Measurements from ENCODE around the gene TMEM164. TPM values are rescaled to one million over a fixed set of nuclear protein-coding genes. Genes with fewer than 3 reads are reported as not detected.

TMEM164 gene
- total RNA-seq, 6 experiments from 2014 or later = 1.3 to 7.9 (median 2.8) TPM

GRCh38 chrX:110049096-110049495 is 46.2 kb downstream of the TMEM164 start:
- H3K9me3 ChIP-seq = no peaks in the 10 kb centered on the region
- TF ChIP-seq CTCF (IDR thresholded peaks at IDR 0.05) (no peak), POLR2A (IDR thresholded peaks at IDR 0.05) (no peak)
- 25% methylated on average over 1 of the region's 1 CpG for WGBS (ENCODE audit: insufficient coverage, low coverage, low lambda C conversion rate, missing lambda C conversion rate)
- H3K27me3 ChIP-seq = no peaks in the 10 kb centered on the region
- intact Hi-C loops (cut with DNase I) = no loop called here
- H3K4me3 ChIP-seq = no peak overlapping the region
- H3K27ac ChIP-seq = no peak overlapping the region
- no peaks in the 10 kb centered on the region for H3K36me3 ChIP-seq
- DNase-seq (no peak), ATAC-seq (peak in 2 of 4 donors; percentile 23 to 58)
- H3K4me1 ChIP-seq = no peaks in the 10 kb centered on the region

- no peaks in the 10 kb centered on the region for H3K36me3 ChIP-seq
- no peak for ATAC-seq
- H3K27ac ChIP-seq = no peak overlapping the region
- TF ChIP-seq CTCF (IDR thresholded peaks at IDR 0.05) (no peak), POLR2A (IDR thresholded peaks at IDR 0.05) (no peak)
- H3K27me3 ChIP-seq = no peaks in the 10 kb centered on the region
- H3K4me1 ChIP-seq = no peaks in the 10 kb centered on the region
- DNase-seq = no peak
- no peaks in the 10 kb centered on the region for H3K9me3 ChIP-seq
- H3K4me3 ChIP-seq = no peak overlapping the region
- 21% methylated on average over 2 of the region's 2 CpGs for WGBS (ENCODE audit: insufficient coverage, low coverage, low lambda C conversion rate, missing lambda C conversion rate)
- intact Hi-C loops (cut with DNase I) = no loop called here
Measured at GRCh38 chrX:110050386-110050785, 47.5 kb downstream of the TMEM164 start.

GRCh38 chrX:110050901-110051300 is 48.0 kb downstream of the TMEM164 start:
- H3K36me3 ChIP-seq = no peaks in the 10 kb centered on the region
- TF ChIP-seq POLR2A (IDR thresholded peaks at IDR 0.05) (no peak), CTCF (IDR thresholded peaks at IDR 0.05) (no peak)
- no peaks in the 10 kb centered on the region for H3K4me1 ChIP-seq
- no peaks in the 10 kb centered on the region for H3K9me3 ChIP-seq
- WGBS (ENCODE audit: insufficient coverage, low coverage, low lambda C conversion rate, missing lambda C conversion rate) = 47% methylated on average over 2 of the region's 2 CpGs
- no peak overlapping the region for H3K4me3 ChIP-seq
- intact Hi-C loops (cut with DNase I) = no loop called here
- DNase-seq (no peak), ATAC-seq (no peak)
- no peaks in the 10 kb centered on the region for H3K27me3 ChIP-seq
- H3K27ac ChIP-seq = no peak overlapping the region

- DNase-seq = no peak
- no peaks in the 10 kb centered on the region for H3K9me3 ChIP-seq
- H3K27ac ChIP-seq = no peak overlapping the region
- TF ChIP-seq POLR2A (IDR thresholded peaks at IDR 0.05) (no peak), CTCF (IDR thresholded peaks at IDR 0.05) (no peak)
- 73% methylated on average over 2 of the region's 2 CpGs for WGBS (ENCODE audit: insufficient coverage, low coverage, low lambda C conversion rate, missing lambda C conversion rate)
- intact Hi-C loops (cut with DNase I) = no loop called here
- ATAC-seq = no peak
- no peaks in the 10 kb centered on the region for H3K4me1 ChIP-seq
- H3K27me3 ChIP-seq = no peaks in the 10 kb centered on the region
- H3K36me3 ChIP-seq = no peaks in the 10 kb centered on the region
- no peak overlapping the region for H3K4me3 ChIP-seq
Measured at GRCh38 chrX:110051559-110051958, 48.6 kb downstream of the TMEM164 start.

- H3K4me3 ChIP-seq = no peak overlapping the region
- H3K36me3 ChIP-seq = no peaks in the 10 kb centered on the region
- no peak for TF ChIP-seq CTCF (IDR thresholded peaks at IDR 0.05)
- no peak for TF ChIP-seq POLR2A (IDR thresholded peaks at IDR 0.05)
- intact Hi-C loops (cut with DNase I) = no loop called here
- DNase-seq (no peak), ATAC-seq (no peak)
- no peaks in the 10 kb centered on the region for H3K4me1 ChIP-seq
- no peaks in the 10 kb centered on the region for H3K27me3 ChIP-seq
- H3K9me3 ChIP-seq = no peaks in the 10 kb centered on the region
- no peak overlapping the region for H3K27ac ChIP-seq
Measured at GRCh38 chrX:110052303-110052702, 49.4 kb downstream of the TMEM164 start.

All from right lobe of liver (tissue), 6 donors.